CD14-positive monocyte (primary cell): Measurements from ENCODE around the gene GNA12. TPM values are rescaled to one million over a fixed set of nuclear protein-coding genes. Genes with fewer than 3 reads are reported as not detected.

Experiments used
- DNase-seq, 3 donors: peaks; one replicate each; pipeline ENCODE4 v3.0.0-alpha.2; 2011 to 2022
- H2AFZ ChIP-seq: 2 replicates; pipeline ENCODE4 v1.6.0; 2012; ENCODE audit warnings: mild to moderate bottlenecking, low read depth, low read length, inconsistent platforms; ENCODE audit not compliant: insufficient read depth, poor library complexity, severe bottlenecking
- H3K27ac ChIP-seq, 2 donors: 1 replicate in 1 of 2; 2 replicates in 1 of 2; pipeline ENCODE4 v1.5.1; 2012 to 2013; ENCODE audit warnings: low read length in 2 of 2, control low read depth in 1 of 2, inconsistent platforms in 1 of 2, low read depth in 1 of 2, mild to moderate bottlenecking in 1 of 2
- H3K27me3 ChIP-seq, 2 donors: one replicate each; pipeline versions ENCODE4 v1.6.0 to v1.6.1; 2011 to 2013; ENCODE audit warnings: low read length in 2 of 2; ENCODE audit not compliant: control insufficient read depth in 2 of 2, insufficient read depth in 2 of 2
- H3K36me3 ChIP-seq, 2 donors: replicated peaks in 1 of 2; 1 replicate in 1 of 2; 2 replicates in 1 of 2; pipeline versions ENCODE4 v1.5.1 to v1.6.1; 2012 to 2013; ENCODE audit warnings: low read length in 2 of 2, control low read depth in 1 of 2, inconsistent platforms in 1 of 2, mild to moderate bottlenecking in 1 of 2; ENCODE audit not compliant: insufficient read depth in 2 of 2, control insufficient read depth in 1 of 2
- H3K4me1 ChIP-seq, 2 donors: 1 replicate in 1 of 2; 2 replicates in 1 of 2; pipeline versions ENCODE4 v1.5.1 to v1.6.1; 2012 to 2013; ENCODE audit warnings: low read length in 2 of 2, control low read depth in 1 of 2, inconsistent platforms in 1 of 2, mild to moderate bottlenecking in 1 of 2, moderate library complexity in 1 of 2; ENCODE audit not compliant: insufficient read depth in 2 of 2, control insufficient read depth in 1 of 2
- H3K4me2 ChIP-seq: replicated peaks from 2 replicates; pipeline ENCODE3; 2012; ENCODE audit warnings: low read length, moderate library complexity, mild to moderate bottlenecking; ENCODE audit not compliant: poor library complexity, severe bottlenecking; ENCODE audit errors: extremely low read depth
- H3K4me3 ChIP-seq, 3 experiments: fragments of 200-600 bp in 1 of 3; sonication (generic) in 1 of 3; replicated peaks in 1 of 3; 1 replicate in 2 of 3; 2 replicates in 1 of 3; pipeline ENCODE4 v1.5.1; 2011 to 2013; ENCODE audit warnings: low read length in 3 of 3, mild to moderate bottlenecking in 3 of 3, control low read depth in 2 of 3, low read depth in 2 of 3, inconsistent platforms in 1 of 3, moderate library complexity in 1 of 3
- H3K79me2 ChIP-seq: 2 replicates; pipeline ENCODE4 v1.6.0; 2012; ENCODE audit warnings: mild to moderate bottlenecking, control low read depth, inconsistent platforms, low read length, moderate library complexity; ENCODE audit not compliant: insufficient read depth
- H3K9ac ChIP-seq: 2 replicates; pipeline ENCODE4 v1.6.0; 2017; ENCODE audit warnings: low read length, mild to moderate bottlenecking; ENCODE audit not compliant: insufficient read depth, poor library complexity, severe bottlenecking
- H3K9me3 ChIP-seq, 2 donors: replicated peaks in 1 of 2; 1 replicate in 1 of 2; 2 replicates in 1 of 2; pipeline versions ENCODE4 v1.5.1 to v1.6.1; 2012 to 2013; ENCODE audit warnings: low read length in 2 of 2, control low read depth in 1 of 2; ENCODE audit not compliant: control insufficient read depth in 1 of 2, insufficient read depth in 1 of 2
- H4K20me1 ChIP-seq: 2 replicates; pipeline ENCODE4 v1.6.0; 2012; ENCODE audit warnings: mild to moderate bottlenecking, low read length, control low read depth, moderate library complexity; ENCODE audit not compliant: insufficient read depth
- H3K27ac Mint-ChIP-seq, 7 donors: one replicate each; pipeline ENCODE4 v1.8.0; 2020; ENCODE audit warnings: mild to moderate bottlenecking in 7 of 7, mixed read lengths in 7 of 7, moderate library complexity in 6 of 7, inconsistent platforms in 2 of 7
- H3K27me3 Mint-ChIP-seq, 3 donors: one replicate each; pipeline ENCODE4 v1.8.0; 2021 to 2022; ENCODE audit warnings: low read depth in 3 of 3, mild to moderate bottlenecking in 3 of 3, mixed read lengths in 3 of 3, moderate library complexity in 3 of 3, inconsistent platforms in 1 of 3
- H3K36me3 Mint-ChIP-seq, 2 donors: one replicate each; pipeline ENCODE4 v1.8.0; 2020; ENCODE audit warnings: mixed read lengths in 2 of 2, inconsistent platforms in 1 of 2, mild to moderate bottlenecking in 1 of 2
- H3K4me1 Mint-ChIP-seq: one replicate; pipeline ENCODE4 v1.8.0; 2020; ENCODE audit warnings: mild to moderate bottlenecking, mixed read lengths
- H3K4me3 Mint-ChIP-seq, 2 donors: one replicate each; pipeline ENCODE4 v1.8.0; 2020; ENCODE audit warnings: mild to moderate bottlenecking in 2 of 2, mixed read lengths in 2 of 2, moderate library complexity in 1 of 2
- H3K9me3 Mint-ChIP-seq, 7 donors: one replicate each; pipeline ENCODE4 v1.8.0; 2020 to 2022; ENCODE audit warnings: mixed read lengths in 7 of 7, mild to moderate bottlenecking in 6 of 7, moderate library complexity in 6 of 7, inconsistent platforms in 2 of 7
- WGBS: methylation state at CpG from one replicate; pipeline ENCODE4 v1.1.5; 2013; ENCODE audit warnings: missing lambda C conversion rate; ENCODE audit not compliant: insufficient coverage; 5-methylcytosine and 5-hydroxymethylcytosine counted together
- intact Hi-C, 2 donors: fragments of 100-400 bp; cut with micrococcal nuclease; formaldehyde crosslinking; loops; one replicate each; pipeline versions ENCODE4 v1.15.0 to v1.15.1; 2023
- polyA plus RNA-seq, 3 donors: library from polyadenylated mRNA; depleted of rRNA in 1 of 3; unstranded in 2 of 3; stranded (reverse) in 1 of 3; fragments of 300-500 nt in 2 of 3; fragments of >200 nt in 1 of 3; fragmentation: Illumina TruSeq in 2 of 3; gene quantifications; 1 replicate in 2 of 3; 2 replicates in 1 of 3; pipeline ENCODE4 v1.2.3, GENCODE V29; 2012 to 2021
- TF ChIP-seq, protein P1 (sequence below): fragments of 200-600 bp; IDR thresholded peaks from one replicate; pipeline ENCODE4 v1.8.0; 2022; ENCODE audit warnings: antibody characterized with exemption, mild to moderate bottlenecking

The GNA12 gene
- polyA plus RNA-seq, 3 donors: 3.4 to 25.9 (median 10.6) TPM

DNA sequence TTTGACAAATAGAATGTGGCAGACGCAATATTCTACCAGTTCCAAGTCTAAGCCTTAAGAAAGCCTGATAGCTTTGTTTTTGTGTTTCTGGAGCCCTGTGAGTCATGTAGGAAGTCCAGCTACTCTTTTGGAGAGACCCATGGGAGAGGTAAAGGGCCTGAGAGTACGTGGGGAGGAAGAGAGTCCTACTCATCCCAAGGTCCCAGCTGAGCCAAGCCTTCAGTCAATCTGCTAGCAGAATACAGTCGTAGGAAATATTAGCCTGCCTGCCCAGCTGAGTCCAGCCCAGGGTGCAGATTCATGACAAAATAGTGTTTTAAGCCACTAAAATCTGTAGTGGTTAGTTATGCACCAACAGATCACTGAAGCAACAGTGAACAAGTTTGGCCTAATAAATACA lies 9.0 kb upstream of the GNA12 start:
- Mint-ChIP-seq H3K36me3 (no peaks in the 10 kb centered on the region), H3K4me3 (no peak overlapping the region), H3K27me3 (peaks cover 10 to 23% (median 16%) of the 10 kb centered on the region in 3 donors), H3K4me1 (peaks cover 1% of the 10 kb centered on the region), H3K27ac (peak overlapping the region in 1 of 7 donors; percentile 18), H3K9me3 (peaks cover 0 to 3% (median 1%) of the 10 kb centered on the region in 7 donors)
- H3K79me2 ChIP-seq: no peaks in the 10 kb centered on the region
- TF ChIP-seq, protein P1, sequence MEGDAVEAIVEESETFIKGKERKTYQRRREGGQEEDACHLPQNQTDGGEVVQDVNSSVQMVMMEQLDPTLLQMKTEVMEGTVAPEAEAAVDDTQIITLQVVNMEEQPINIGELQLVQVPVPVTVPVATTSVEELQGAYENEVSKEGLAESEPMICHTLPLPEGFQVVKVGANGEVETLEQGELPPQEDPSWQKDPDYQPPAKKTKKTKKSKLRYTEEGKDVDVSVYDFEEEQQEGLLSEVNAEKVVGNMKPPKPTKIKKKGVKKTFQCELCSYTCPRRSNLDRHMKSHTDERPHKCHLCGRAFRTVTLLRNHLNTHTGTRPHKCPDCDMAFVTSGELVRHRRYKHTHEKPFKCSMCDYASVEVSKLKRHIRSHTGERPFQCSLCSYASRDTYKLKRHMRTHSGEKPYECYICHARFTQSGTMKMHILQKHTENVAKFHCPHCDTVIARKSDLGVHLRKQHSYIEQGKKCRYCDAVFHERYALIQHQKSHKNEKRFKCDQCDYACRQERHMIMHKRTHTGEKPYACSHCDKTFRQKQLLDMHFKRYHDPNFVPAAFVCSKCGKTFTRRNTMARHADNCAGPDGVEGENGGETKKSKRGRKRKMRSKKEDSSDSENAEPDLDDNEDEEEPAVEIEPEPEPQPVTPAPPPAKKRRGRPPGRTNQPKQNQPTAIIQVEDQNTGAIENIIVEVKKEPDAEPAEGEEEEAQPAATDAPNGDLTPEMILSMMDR: no peak
- 100% methylated on average over 1 of the region's 3 CpGs for WGBS
- no peaks in the 10 kb centered on the region for H3K4me1 ChIP-seq
- intact Hi-C loops: no loop called here
- H3K27me3 ChIP-seq: no peaks in the 10 kb centered on the region
- H3K27ac ChIP-seq: no peak overlapping the region
- H3K9ac ChIP-seq: no peak overlapping the region
- H3K4me3 ChIP-seq: no peak overlapping the region
- no peaks in the 10 kb centered on the region for H4K20me1 ChIP-seq
- no peak for DNase-seq
- no peaks in the 10 kb centered on the region for H3K36me3 ChIP-seq
- H2AFZ ChIP-seq: no peak overlapping the region
- H3K4me2 ChIP-seq: no peak overlapping the region
- no peaks in the 10 kb centered on the region for H3K9me3 ChIP-seq

DNA sequence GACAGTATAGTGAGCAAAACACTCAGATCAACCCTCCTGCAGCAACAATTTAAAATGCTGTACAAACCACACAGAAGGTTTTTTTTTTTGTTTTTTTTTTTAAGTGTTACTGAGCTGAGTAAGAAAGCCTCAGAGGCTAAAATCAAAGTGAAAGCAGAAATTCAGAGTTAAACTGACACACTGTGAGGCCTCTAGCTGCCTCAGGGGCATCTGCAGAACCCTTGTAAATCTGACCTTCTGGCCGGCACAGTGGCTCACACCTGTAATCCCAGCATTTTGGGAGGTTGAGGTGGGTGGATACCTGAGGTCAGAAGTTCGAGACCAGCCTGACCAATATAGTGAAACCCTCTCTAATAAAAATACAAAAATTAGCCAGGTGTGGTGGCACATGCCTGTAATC lies 7.4 kb upstream of the GNA12 start:
- no peak overlapping the region for H3K4me2 ChIP-seq
- intact Hi-C loops: no loop called here
- Mint-ChIP-seq H3K27me3 (peaks cover 1 to 14% (median 12%) of the 10 kb centered on the region in 3 donors), H3K9me3 (peaks cover 0 to 3% (median 1%) of the 10 kb centered on the region in 7 donors), H3K4me3 (no peak overlapping the region), H3K36me3 (no peaks in the 10 kb centered on the region), H3K4me1 (peaks cover 1% of the 10 kb centered on the region), H3K27ac (no peak overlapping the region)
- WGBS: no CpG with 5 or more reads among the region's 2 CpGs
- H3K4me1 ChIP-seq: no peaks in the 10 kb centered on the region
- no peak for DNase-seq
- H2AFZ ChIP-seq: no peak overlapping the region
- no peak overlapping the region for H3K27ac ChIP-seq
- H3K4me3 ChIP-seq: no peak overlapping the region
- H3K36me3 ChIP-seq: no peaks in the 10 kb centered on the region
- TF ChIP-seq, protein P1: no peak
- no peaks in the 10 kb centered on the region for H3K9me3 ChIP-seq
- no peaks in the 10 kb centered on the region for H3K79me2 ChIP-seq
- H3K9ac ChIP-seq: no peak overlapping the region
- H3K27me3 ChIP-seq: no peaks in the 10 kb centered on the region
- H4K20me1 ChIP-seq: no peaks in the 10 kb centered on the region
